Loucy (cell line): ENCODE results near the gene KDM5B.

Source experiments
- H2AFZ ChIP-seq: fragments of 200-600 bp; sonication (generic); 2 replicates; pipeline ENCODE4 v1.6.0; 2016; ENCODE audit warnings: antibody characterized with exemption, mild to moderate bottlenecking, low read length, moderate library complexity
- H3F3A ChIP-seq: fragments of 200-600 bp; 2 replicates; pipeline ENCODE4 v1.6.0; 2016; ENCODE audit warnings: antibody characterized with exemption, low read depth, mild to moderate bottlenecking
- H3K27me3 ChIP-seq: fragments of 200-600 bp; sonication (generic); 2 replicates; pipeline ENCODE4 v1.6.1; 2014; ENCODE audit warnings: low read length, mild to moderate bottlenecking; ENCODE audit not compliant: insufficient read depth, poor library complexity, severe bottlenecking
- H3K36me3 ChIP-seq: fragments of 200-600 bp; sonication (generic); 2 replicates; pipeline ENCODE4 v1.6.1; 2016; ENCODE audit warnings: low read length; ENCODE audit not compliant: insufficient read depth
- H3K4me1 ChIP-seq: fragments of 200-600 bp; sonication (generic); 2 replicates; pipeline ENCODE4 v1.5.1; 2014; ENCODE audit warnings: low read length, mild to moderate bottlenecking; ENCODE audit not compliant: insufficient read depth, poor library complexity, severe bottlenecking
- H3K4me2 ChIP-seq: fragments of 200-600 bp; sonication (generic); 2 replicates; pipeline ENCODE4 v1.6.0; 2014; ENCODE audit warnings: antibody characterized with exemption, low read length, low read depth, mild to moderate bottlenecking; ENCODE audit not compliant: poor library complexity, severe bottlenecking
- H3K4me3 ChIP-seq: fragments of 200-600 bp; sonication (generic); 2 replicates; pipeline ENCODE4 v1.5.1; 2014; ENCODE audit warnings: low read length, mild to moderate bottlenecking, mixed read lengths; ENCODE audit not compliant: poor library complexity, severe bottlenecking
- H3K79me2 ChIP-seq: fragments of 200-600 bp; sonication (generic); 2 replicates; pipeline ENCODE4 v1.6.1; 2014; ENCODE audit warnings: low read length; ENCODE audit not compliant: insufficient read depth
- H3K9ac ChIP-seq: fragments of 200-600 bp; sonication (generic); 2 replicates; pipeline ENCODE4 v1.6.0; 2014; ENCODE audit warnings: mild to moderate bottlenecking, low read depth, low read length, moderate library complexity; ENCODE audit not compliant: poor library complexity, severe bottlenecking
- H3K9me2 ChIP-seq: fragments of 200-600 bp; sonication (generic); replicated peaks from 2 replicates; pipeline ENCODE4 v1.6.1; 2016; ENCODE audit warnings: low read depth, low read length, mixed read lengths
- H3K9me3 ChIP-seq: fragments of 200-600 bp; sonication (generic); 2 replicates; pipeline ENCODE4 v1.6.1; 2014; ENCODE audit warnings: mild to moderate bottlenecking, antibody characterized with exemption, low read length, low read depth; ENCODE audit not compliant: insufficient read depth
- H4K20me1 ChIP-seq: fragments of 200-600 bp; sonication (generic); 2 replicates; pipeline ENCODE4 v1.6.0; 2014; ENCODE audit warnings: antibody characterized with exemption, low read length, mild to moderate bottlenecking; ENCODE audit not compliant: insufficient read depth, poor library complexity, severe bottlenecking
- CTCF ChIP-seq: fragments of 200-600 bp; sonication (generic); conservative IDR thresholded peaks from 2 replicates; pipeline ENCODE4 v1.5.1; 2014; ENCODE audit warnings: mild to moderate bottlenecking, antibody characterized with exemption, low read length
- EZH2phosphoT487 ChIP-seq: fragments of 200-600 bp; IDR thresholded peaks from 2 replicates; pipeline ENCODE4 v1.6.1; 2018; ENCODE audit warnings: antibody characterized with exemption, mild to moderate bottlenecking, moderate library complexity, borderline replicate concordance

KDM5B gene

DNA sequence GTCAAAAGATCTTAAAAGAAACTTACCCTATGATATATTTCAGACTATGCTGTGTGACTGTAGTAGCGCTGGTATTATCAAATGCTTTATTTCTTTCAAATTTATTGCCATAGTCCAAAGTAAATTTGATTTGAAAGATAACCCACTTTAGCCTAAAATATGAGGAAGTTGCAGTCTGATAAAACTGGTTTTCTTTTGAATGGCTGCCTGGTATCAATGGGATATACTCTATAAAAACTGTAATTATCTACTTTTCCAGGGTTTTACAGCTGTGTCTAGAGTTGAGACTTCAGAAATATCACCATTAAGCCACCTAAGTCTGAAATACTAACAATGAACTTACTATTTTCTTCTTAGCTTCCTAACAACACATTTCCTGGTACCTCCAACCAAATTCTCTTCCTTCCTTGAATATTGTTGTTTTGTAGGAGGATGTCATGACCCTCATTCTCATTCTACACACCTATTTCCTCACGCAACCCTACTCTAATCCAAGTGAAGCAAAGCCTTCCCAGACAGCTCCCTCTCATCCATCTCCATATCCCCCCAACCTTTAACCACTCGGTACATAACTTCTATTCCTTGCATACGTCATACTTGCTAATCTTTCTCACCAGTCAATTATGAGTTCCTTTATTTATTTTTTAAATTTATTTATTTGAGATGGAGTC lies 17.0 kb downstream of the KDM5B start:
- no peak overlapping the region for H3K9ac ChIP-seq

GRCh38 chr1:202788800-202789199 lies 19.4 kb downstream of the KDM5B start:
- H3K36me3 ChIP-seq, result peaks cover 22% of the 10 kb centered on the region; the same call in 1 of the 2 replicates
- H3K9ac ChIP-seq, result no peak overlapping the region
- H3F3A ChIP-seq, result peaks cover 5% of the 10 kb centered on the region; the same call in 1 of the 2 replicates
- no peak for TF ChIP-seq CTCF
- no peak for TF ChIP-seq EZH2phosphoT487
- H3K27me3 ChIP-seq, result no peaks in the 10 kb centered on the region
- H3K4me1 ChIP-seq, result peaks cover 14% of the 10 kb centered on the region
- no peaks in the 10 kb centered on the region for H3K9me3 ChIP-seq
- H3K4me2 ChIP-seq, result no peak overlapping the region
- H3K4me3 ChIP-seq, result no peak overlapping the region
- H4K20me1 ChIP-seq, result peaks cover 95% of the 10 kb centered on the region
- H3K9me2 ChIP-seq, result no peaks in the 10 kb centered on the region
- H2AFZ ChIP-seq, result no peak overlapping the region
- peaks cover 100% of the 10 kb centered on the region for H3K79me2 ChIP-seq

More for the DNA sequence above, 17.0 kb downstream of the KDM5B start:
- peaks cover 18% of the 10 kb centered on the region; the same call in 1 of the 2 replicates for H3K36me3 ChIP-seq
- peaks cover 94% of the 10 kb centered on the region for H4K20me1 ChIP-seq
- H2AFZ ChIP-seq, result no peak overlapping the region
- no peak overlapping the region for H3K4me3 ChIP-seq
- no peak overlapping the region for H3K4me2 ChIP-seq
- H3K27me3 ChIP-seq, result no peaks in the 10 kb centered on the region
- peaks cover 5% of the 10 kb centered on the region; the same call in 1 of the 2 replicates for H3F3A ChIP-seq
- H3K4me1 ChIP-seq, result peaks cover 22% of the 10 kb centered on the region
- H3K9me2 ChIP-seq, result no peaks in the 10 kb centered on the region
- TF ChIP-seq EZH2phosphoT487, result no peak
- TF ChIP-seq CTCF, result no peak
- H3K9me3 ChIP-seq, result no peaks in the 10 kb centered on the region
- H3K79me2 ChIP-seq, result peaks cover 100% of the 10 kb centered on the region

GRCh38 chr1:202786804-202787203 lies 21.4 kb downstream of the KDM5B start:
- Histone ChIP-seq H3K36me3 (peaks cover 22% of the 10 kb centered on the region; the same call in 1 of the 2 replicates), H3K4me3 (no peak overlapping the region), H3K9me3 (no peaks in the 10 kb centered on the region), H3K4me1 (peaks cover 10% of the 10 kb centered on the region), H3K9me2 (no peaks in the 10 kb centered on the region), H3F3A (peaks cover 5% of the 10 kb centered on the region; the same call in 1 of the 2 replicates), H3K9ac (no peak overlapping the region), H4K20me1 (peaks cover 96% of the 10 kb centered on the region), H2AFZ (no peak overlapping the region), H3K27me3 (no peaks in the 10 kb centered on the region), H3K4me2 (no peak overlapping the region), H3K79me2 (peaks cover 100% of the 10 kb centered on the region)
- TF ChIP-seq CTCF, result no peak
- TF ChIP-seq EZH2phosphoT487, result no peak
